NCI-H1105 (cell line): ENCODE results near the gene ADAMTS6.
A peak's percentile ranks its signal among the peaks of the same experiment; 100 is the strongest.

Experiments
- DNase-seq: peaks from one replicate; lab custom pipeline; 2025; lab: John Stamatoyannopoulos, UW

ADAMTS6 gene

DNA sequence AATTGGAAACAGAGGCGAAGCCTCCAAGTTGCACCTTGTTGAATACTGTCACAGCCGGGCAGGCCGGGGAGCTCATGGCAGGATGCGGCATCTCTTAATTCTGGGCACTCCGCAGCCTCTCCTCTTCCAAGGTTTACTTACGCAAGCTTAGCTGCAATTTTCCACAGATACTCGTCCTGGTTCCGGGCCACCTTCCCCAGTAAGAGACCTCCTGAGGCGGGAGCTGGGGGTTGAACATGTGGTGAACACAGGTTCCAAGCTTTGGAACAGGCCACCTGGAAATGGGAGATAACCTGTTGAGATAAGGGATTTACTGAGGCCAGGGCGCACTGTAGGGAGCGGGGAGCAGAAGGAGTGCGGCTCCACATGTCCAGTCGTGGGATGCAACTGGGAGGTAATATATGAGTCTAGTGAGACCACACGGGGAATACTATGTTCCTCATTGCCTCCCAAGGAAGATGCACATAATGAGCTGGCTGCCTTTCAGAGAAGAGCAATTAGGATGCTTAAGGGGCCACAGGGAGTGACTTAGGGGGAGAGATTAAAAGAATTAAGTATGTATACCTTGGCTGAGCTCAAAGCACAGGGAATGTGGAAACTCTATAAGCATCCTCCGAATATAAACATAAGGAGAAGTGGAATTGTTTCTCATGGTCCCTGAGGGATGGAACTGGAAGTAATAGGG is 377.8 kb downstream of the ADAMTS6 start:
- DNase-seq = no peak

DNA sequence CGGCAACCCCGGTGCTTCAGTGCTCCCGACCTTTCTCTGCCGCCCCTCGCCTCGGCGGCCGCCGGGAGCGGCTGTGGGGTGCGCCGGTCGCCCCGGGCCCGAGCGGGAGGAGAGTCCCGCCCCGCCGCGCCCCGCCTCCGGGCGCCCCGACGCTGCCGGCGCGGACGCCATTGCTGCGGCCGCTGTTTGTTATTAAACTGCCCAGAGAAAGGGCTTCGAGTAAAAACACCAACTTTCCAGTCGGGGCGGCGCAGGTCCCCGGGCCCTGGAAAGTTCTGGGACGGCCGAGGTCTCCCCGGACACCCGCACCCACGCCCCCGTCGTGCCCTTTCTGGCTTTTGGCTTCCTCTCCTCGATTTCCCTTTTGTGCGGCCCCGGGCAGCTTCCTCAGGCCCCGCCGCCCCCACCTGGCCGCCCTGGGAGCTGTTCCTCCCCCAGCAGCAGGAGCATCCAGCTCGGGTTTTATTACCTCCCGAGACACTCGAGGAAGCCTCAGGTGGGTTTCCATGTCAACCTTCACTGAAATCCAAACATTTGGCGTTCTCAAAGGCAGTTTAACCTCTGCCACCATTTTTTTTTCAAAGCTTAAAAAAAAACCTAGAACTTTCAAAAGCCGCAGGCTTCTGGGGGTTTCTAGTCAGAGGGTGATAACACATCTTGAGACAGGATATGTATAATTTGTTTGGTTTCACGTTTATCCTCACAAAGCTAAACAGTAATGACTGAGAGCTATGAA is 378.6 kb downstream of the ADAMTS6 start:
- peak; percentile 77 for DNase-seq

GRCh38 chr5:65102371-65102975 is 379.2 kb downstream of the ADAMTS6 start:
- no peak for DNase-seq

GRCh38 chr5:65101632-65102100 is 380.1 kb downstream of the ADAMTS6 start:
- DNase-seq = no peak

DNA sequence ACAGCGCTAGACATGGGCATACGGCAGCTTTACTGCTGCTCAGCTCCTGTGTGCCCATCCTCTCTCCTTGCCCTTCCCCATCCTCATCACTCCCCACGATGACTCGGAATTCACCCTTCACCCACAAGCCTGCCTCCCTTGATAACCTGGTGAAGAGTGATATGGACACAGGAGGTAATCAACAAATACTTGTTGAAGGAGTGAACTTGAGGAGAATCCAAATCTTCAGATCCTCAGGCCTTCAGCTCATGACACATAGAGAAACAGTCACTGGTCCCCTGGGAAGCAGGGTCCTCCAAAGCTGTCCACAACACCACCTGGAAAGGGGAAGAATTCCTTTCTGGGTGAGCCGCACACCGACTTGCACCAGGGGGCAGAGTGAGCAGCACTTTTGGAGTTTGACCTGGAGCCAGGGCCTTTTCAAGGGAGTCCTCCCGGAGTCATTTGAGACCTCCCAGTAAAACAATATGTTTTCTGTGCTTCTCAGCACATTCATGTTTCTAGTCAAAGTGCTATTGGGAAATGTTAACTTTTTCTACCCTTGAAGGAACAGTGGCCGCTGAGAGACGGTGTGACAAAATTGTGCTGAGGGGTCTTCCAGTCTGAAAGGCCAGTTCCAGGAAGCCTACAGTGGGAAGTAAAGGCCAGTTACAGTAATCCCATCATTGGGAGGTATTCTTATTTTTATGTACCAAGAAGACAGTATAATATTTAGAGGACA is 380.6 kb downstream of the ADAMTS6 start:
- peak; percentile 39 for DNase-seq
